NCI-H524 treated with DMSO at 0.1 percent for 48 hours (cell line): ENCODE data around the gene ZNF362.
"Not testable (repeated sequence)": the region's sequence is repeated elsewhere in the genome, so short reads cannot be mapped to it uniquely, and the experiment has no call there.

Experiments used
- DNase-seq: peaks from one replicate; lab custom pipeline; 2025; lab: John Stamatoyannopoulos, UW

ZNF362 gene

GRCh38 chr1:33256471-33257206, at the start of gene ZNF362:
Gene ZNF362 (plus strand): TSS chr1:33256492. CDS start chr1:33270575, 14,083 bp downstream.
- no peak for DNase-seq

- DNase-seq = no peak
Observed at GRCh38 chr1:33211972-33212371, 44.3 kb upstream of the ZNF362 start.

GRCh38 chr1:33219886-33220661, 36.2 kb upstream of the ZNF362 start:
- peak; percentile 96 for DNase-seq

- DNase-seq = no peak
Observed at GRCh38 chr1:33220676-33221384, 35.5 kb upstream of the ZNF362 start.

GRCh38 chr1:33221385-33221758, 34.9 kb upstream of the ZNF362 start:
- no peak for DNase-seq

- no peak for DNase-seq
Observed at GRCh38 chr1:33222381-33222780, 33.9 kb upstream of the ZNF362 start.

GRCh38 chr1:33224166-33224707, 32.1 kb upstream of the ZNF362 start:
- DNase-seq = no peak

- DNase-seq = no peak
Observed at GRCh38 chr1:33225586-33225985, 30.7 kb upstream of the ZNF362 start.

GRCh38 chr1:33228935-33229487, 27.3 kb upstream of the ZNF362 start:
- DNase-seq = peak; percentile 61

GRCh38 chr1:33231166-33231565, 25.1 kb upstream of the ZNF362 start:
- DNase-seq = no peak

- no peak for DNase-seq
Observed at GRCh38 chr1:33232716-33233115, 23.6 kb upstream of the ZNF362 start.

GRCh38 chr1:33234131-33234530, 22.2 kb upstream of the ZNF362 start:
- no peak for DNase-seq

GRCh38 chr1:33234588-33234990, 21.7 kb upstream of the ZNF362 start:
- DNase-seq = no peak

GRCh38 chr1:33235521-33235920, 20.8 kb upstream of the ZNF362 start:
- DNase-seq = no peak

GRCh38 chr1:33236498-33236897, 19.8 kb upstream of the ZNF362 start:
- DNase-seq = no peak

GRCh38 chr1:33237579-33237978, 18.7 kb upstream of the ZNF362 start:
- no peak for DNase-seq

GRCh38 chr1:33238194-33238724, 18.0 kb upstream of the ZNF362 start:
- not testable (repeated sequence) for DNase-seq

GRCh38 chr1:33239410-33239809, 16.9 kb upstream of the ZNF362 start:
- not testable (repeated sequence) for DNase-seq

GRCh38 chr1:33241866-33242265, 14.4 kb upstream of the ZNF362 start:
- no peak for DNase-seq

- no peak for DNase-seq
Observed at GRCh38 chr1:33242652-33243051, 13.6 kb upstream of the ZNF362 start.

- no peak for DNase-seq
Observed at GRCh38 chr1:33244143-33244808, 12.0 kb upstream of the ZNF362 start.
